OCI-LY1 (cell line): ENCODE results near the gene SUGP2.

Experiments
- CTCF ChIP-seq: fragments of 200-600 bp; sonication (generic), shearing (Covaris generic); IDR thresholded peaks from 2 replicates; pipeline ENCODE4 v1.5.1; 2017; ENCODE audit warnings: mild to moderate bottlenecking, antibody characterized with exemption, low read length, moderate library complexity, mixed read lengths
- EZH2 ChIP-seq: fragments of 200-600 bp; sonication (generic), shearing (Covaris generic); IDR thresholded peaks from 2 replicates; pipeline ENCODE4 v1.8.0; 2017; ENCODE audit warnings: borderline replicate concordance, mixed run types, mild to moderate bottlenecking, antibody characterized with exemption, low read length, moderate library complexity, mixed read lengths

GRCh38 chr19:18975869-18976268, 57.4 kb downstream of the SUGP2 start:
- TF ChIP-seq EZH2 (no peak), CTCF (no peak)
